Retinal pigment epithelial cell (primary cell): ENCODE measurements around the gene HTT-AS.
A peak's percentile ranks its signal among the peaks of the same experiment; 100 is the strongest.
"Not testable (repeated sequence)": the region's sequence is repeated elsewhere in the genome, so short reads cannot be mapped to it uniquely, and the experiment has no call there.

Experiments used
- DNase-seq: peaks from one replicate; pipeline ENCODE4 v3.0.0-alpha.2; 2010; ENCODE audit warnings: low read depth
- H3K4me3 ChIP-seq: 2 replicates; pipeline ENCODE4 v1.5.1; 2011; ENCODE audit warnings: mild to moderate bottlenecking, low read length, control low read depth, moderate library complexity
- TF ChIP-seq, protein P1 (sequence below): conservative IDR thresholded peaks from 2 replicates; pipeline ENCODE4 v1.5.1; 2011; ENCODE audit warnings: low read depth, low read length, control low read depth, inconsistent platforms

The HTT-AS gene

GRCh38 chr4:3107691-3108121, 33.4 kb upstream of the HTT-AS start:
- H3K4me3 ChIP-seq: no peak overlapping the region
- no peak for DNase-seq

DNA sequence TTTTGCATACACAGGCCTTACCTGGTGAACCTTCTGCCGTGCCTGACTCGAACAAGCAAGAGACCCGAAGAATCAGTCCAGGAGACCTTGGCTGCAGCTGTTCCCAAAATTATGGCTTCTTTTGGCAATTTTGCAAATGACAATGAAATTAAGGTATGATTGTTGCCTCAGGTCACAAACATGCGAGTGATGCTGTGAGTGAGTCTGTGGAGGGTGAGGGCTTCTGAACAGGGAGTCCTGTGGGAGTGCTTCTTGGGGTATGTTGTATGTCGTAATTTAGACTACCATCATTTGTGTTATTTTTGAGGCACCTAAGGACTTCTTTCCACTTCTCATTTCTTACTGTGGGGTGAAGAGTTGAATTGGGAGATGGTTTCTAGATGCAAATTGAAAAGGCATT, 32.9 kb upstream of the HTT-AS start:
- TF ChIP-seq, protein P1, sequence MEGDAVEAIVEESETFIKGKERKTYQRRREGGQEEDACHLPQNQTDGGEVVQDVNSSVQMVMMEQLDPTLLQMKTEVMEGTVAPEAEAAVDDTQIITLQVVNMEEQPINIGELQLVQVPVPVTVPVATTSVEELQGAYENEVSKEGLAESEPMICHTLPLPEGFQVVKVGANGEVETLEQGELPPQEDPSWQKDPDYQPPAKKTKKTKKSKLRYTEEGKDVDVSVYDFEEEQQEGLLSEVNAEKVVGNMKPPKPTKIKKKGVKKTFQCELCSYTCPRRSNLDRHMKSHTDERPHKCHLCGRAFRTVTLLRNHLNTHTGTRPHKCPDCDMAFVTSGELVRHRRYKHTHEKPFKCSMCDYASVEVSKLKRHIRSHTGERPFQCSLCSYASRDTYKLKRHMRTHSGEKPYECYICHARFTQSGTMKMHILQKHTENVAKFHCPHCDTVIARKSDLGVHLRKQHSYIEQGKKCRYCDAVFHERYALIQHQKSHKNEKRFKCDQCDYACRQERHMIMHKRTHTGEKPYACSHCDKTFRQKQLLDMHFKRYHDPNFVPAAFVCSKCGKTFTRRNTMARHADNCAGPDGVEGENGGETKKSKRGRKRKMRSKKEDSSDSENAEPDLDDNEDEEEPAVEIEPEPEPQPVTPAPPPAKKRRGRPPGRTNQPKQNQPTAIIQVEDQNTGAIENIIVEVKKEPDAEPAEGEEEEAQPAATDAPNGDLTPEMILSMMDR: no peak
- H3K4me3 ChIP-seq: no peak overlapping the region
- DNase-seq: no peak

More at GRCh38 chr4:3107691-3108121, 33.4 kb upstream of the HTT-AS start:
- TF ChIP-seq, protein P1: no peak

- H3K4me3 ChIP-seq: no peak overlapping the region
- peak; percentile 61 for DNase-seq
- TF ChIP-seq, protein P1: peak; percentile 99
Measured at GRCh38 chr4:3106339-3107186, 32.2 kb upstream of the HTT-AS start.

DNA sequence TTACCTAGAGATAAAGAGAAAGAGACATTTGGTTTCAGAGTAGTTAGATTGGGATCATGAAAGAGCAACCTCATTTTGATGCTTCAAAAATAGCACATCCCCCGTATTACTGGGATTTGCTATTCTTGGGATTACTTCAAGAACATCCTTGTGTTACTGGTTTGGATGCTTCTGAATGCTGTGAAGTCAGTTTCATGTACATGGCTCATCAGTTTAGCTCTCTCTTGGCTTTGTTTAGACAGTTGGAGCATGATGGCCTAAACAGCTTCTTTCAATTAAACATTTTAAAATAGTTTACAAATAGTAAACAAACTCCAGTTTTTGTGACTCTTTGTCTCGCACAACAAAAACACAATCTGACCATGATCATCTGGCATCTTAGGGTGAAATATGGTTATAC, 24.0 kb upstream of the HTT-AS start:
- TF ChIP-seq, protein P1: no peak
- DNase-seq: no peak

GRCh38 chr4:3096202-3096601, 21.9 kb upstream of the HTT-AS start:
- DNase-seq: no peak
- H3K4me3 ChIP-seq: no peak overlapping the region
- TF ChIP-seq, protein P1: no peak

More for the DNA sequence above, 24.0 kb upstream of the HTT-AS start:
- H3K4me3 ChIP-seq: no peak overlapping the region

DNA sequence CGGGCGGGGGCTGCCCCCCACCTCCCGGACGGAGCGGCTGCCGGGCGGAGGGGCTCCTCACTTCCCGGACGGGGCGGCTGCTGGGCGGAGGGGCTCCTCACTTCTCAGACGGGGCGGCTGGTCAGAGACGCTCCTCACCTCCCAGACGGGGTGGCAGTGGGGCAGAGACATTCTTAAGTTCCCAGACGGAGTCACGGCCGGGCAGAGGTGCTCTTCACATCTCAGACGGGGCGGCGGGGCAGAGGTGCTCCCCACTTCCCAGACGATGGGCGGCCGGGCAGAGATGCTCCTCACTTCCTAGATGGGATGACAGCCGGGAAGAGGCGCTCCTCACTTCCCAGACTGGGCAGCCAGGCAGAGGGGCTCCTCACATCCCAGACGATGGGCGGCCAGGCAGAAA, 20.4 kb upstream of the HTT-AS start:
- DNase-seq, H3K4me3 ChIP-seq: not testable (repeated sequence)

DNA sequence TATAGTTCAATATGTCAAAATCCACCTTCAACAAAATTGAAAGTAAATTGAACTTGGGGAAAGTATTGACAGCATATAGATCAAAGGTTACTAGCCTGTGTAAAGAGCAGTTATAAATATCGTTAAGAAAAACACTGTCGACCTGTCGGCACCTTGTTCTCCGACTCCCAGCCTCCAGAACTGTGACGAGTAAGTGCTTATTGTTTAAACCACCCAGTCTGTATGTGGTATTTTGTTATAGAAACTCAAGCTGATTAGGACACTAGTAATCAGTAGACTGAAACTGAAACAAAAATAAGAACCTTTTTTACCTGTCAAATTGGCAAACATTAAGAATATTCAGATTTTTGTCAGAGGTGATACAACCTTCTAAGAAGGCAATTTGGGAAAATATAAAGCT, 17.1 kb upstream of the HTT-AS start:
- TF ChIP-seq, protein P1: no peak
- DNase-seq: no peak
- H3K4me3 ChIP-seq: no peak overlapping the region
